Vagina (tissue), 2 donors: Measurements from ENCODE around the gene ZNF571.

Experiments
- POLR2A ChIP-seq, 2 donors: fragments of 450-650 bp; IDR thresholded peaks; one replicate each; pipeline ENCODE4 v1.6.1; 2017; ENCODE audit warnings: antibody characterized with exemption in 2 of 2, mild to moderate bottlenecking in 2 of 2, moderate library complexity in 2 of 2
- POLR2AphosphoS5 ChIP-seq, 2 donors: sonication (generic); formaldehyde crosslinking; IDR thresholded peaks; one replicate each; pipeline ENCODE4 v1.9.0; 2017; ENCODE audit warnings: antibody characterized with exemption in 2 of 2, mild to moderate bottlenecking in 2 of 2, low read depth in 1 of 2; ENCODE audit not compliant: insufficient read depth in 1 of 2
- TF ChIP-seq, protein P1 (sequence below), 3 experiments: fragments of 450-650 bp in 2 of 3; fragments of 200-600 bp in 1 of 3; sonication (generic) in 1 of 3; IDR thresholded peaks; one replicate each; pipeline ENCODE4 v1.5.1; 2017 to 2019; ENCODE audit warnings: antibody characterized with exemption in 3 of 3, mild to moderate bottlenecking in 2 of 3, moderate library complexity in 2 of 3

GRCh38 chr19:37537391-37537947 is 57.1 kb downstream of the ZNF571 start:
- TF ChIP-seq, protein P1, sequence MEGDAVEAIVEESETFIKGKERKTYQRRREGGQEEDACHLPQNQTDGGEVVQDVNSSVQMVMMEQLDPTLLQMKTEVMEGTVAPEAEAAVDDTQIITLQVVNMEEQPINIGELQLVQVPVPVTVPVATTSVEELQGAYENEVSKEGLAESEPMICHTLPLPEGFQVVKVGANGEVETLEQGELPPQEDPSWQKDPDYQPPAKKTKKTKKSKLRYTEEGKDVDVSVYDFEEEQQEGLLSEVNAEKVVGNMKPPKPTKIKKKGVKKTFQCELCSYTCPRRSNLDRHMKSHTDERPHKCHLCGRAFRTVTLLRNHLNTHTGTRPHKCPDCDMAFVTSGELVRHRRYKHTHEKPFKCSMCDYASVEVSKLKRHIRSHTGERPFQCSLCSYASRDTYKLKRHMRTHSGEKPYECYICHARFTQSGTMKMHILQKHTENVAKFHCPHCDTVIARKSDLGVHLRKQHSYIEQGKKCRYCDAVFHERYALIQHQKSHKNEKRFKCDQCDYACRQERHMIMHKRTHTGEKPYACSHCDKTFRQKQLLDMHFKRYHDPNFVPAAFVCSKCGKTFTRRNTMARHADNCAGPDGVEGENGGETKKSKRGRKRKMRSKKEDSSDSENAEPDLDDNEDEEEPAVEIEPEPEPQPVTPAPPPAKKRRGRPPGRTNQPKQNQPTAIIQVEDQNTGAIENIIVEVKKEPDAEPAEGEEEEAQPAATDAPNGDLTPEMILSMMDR (IDR thresholded peaks at IDR 0.05), result no peak
- TF ChIP-seq POLR2A (IDR thresholded peaks at IDR 0.05) (no peak), POLR2AphosphoS5 (IDR thresholded peaks at IDR 0.05; ENCODE audit: insufficient read depth in 1 of 2, low read depth in 1 of 2) (no peak)
